SK-N-SH treated with all-trans-retinoic acid at 6 μM for 48 hours (cell line): Measurements from ENCODE around the gene USHBP1.

Source experiments
- ATAC-seq: fragments of 200-7000 bp; cut with Tn5 transposase; 3 replicates; pipeline ENCODE4 v1.9.1; 2020; ENCODE audit warnings: mild to moderate bottlenecking, moderate library complexity
- ARNTL ChIP-seq: fragments of 450-650 bp; formaldehyde crosslinking; IDR thresholded peaks from 2 replicates; pipeline ENCODE4 v1.5.0; 2020; ENCODE audit warnings: low read depth, mild to moderate bottlenecking, moderate library complexity, borderline replicate concordance
- BACH2 ChIP-seq: fragments of 250-450 bp; sonication (Bioruptor Pico); IDR thresholded peaks from 2 replicates; pipeline ENCODE4 v1.9.0; 2021; ENCODE audit warnings: mild to moderate bottlenecking, borderline replicate concordance
- CREB5 ChIP-seq: fragments of 250-450 bp; sonication (Bioruptor Pico); IDR thresholded peaks from 2 replicates; pipeline ENCODE4 v1.5.1; 2020; ENCODE audit warnings: low read depth, mild to moderate bottlenecking, moderate library complexity
- CSDC2 ChIP-seq: fragments of 250-450 bp; sonication (Bioruptor Pico); IDR thresholded peaks from 2 replicates; pipeline ENCODE4 v1.5.0; 2020; ENCODE audit warnings: mild to moderate bottlenecking, moderate library complexity
- ESRRG ChIP-seq: fragments of 250-450 bp; sonication (Bioruptor Pico); IDR thresholded peaks from 2 replicates; pipeline ENCODE4 v1.6.1; 2021; ENCODE audit warnings: mild to moderate bottlenecking
- GLIS3 ChIP-seq: fragments of 250-450 bp; sonication (Bioruptor Pico); IDR thresholded peaks from 2 replicates; pipeline ENCODE4 v1.5.0; 2020; ENCODE audit warnings: mild to moderate bottlenecking, moderate library complexity
- ISL1 ChIP-seq: fragments of 250-450 bp; sonication (Bioruptor Pico); IDR thresholded peaks from 2 replicates; pipeline ENCODE4 v2.1.2; 2022; ENCODE audit warnings: mild to moderate bottlenecking, moderate library complexity
- OSR1 ChIP-seq: fragments of 250-450 bp; sonication (Bioruptor Pico); IDR thresholded peaks from 2 replicates; pipeline ENCODE4 v1.8.0; 2022; ENCODE audit warnings: moderate library complexity, mild to moderate bottlenecking, inconsistent platforms
- PATZ1 ChIP-seq: fragments of 250-450 bp; sonication (Bioruptor Pico); IDR thresholded peaks from 2 replicates; pipeline ENCODE4 v1.8.0; 2020; ENCODE audit warnings: mild to moderate bottlenecking, moderate library complexity, borderline replicate concordance
- PPARA ChIP-seq: fragments of 250-450 bp; sonication (Bioruptor Pico); IDR thresholded peaks from 2 replicates; pipeline ENCODE4 v1.5.0; 2020; ENCODE audit warnings: mild to moderate bottlenecking, borderline replicate concordance
- RARB ChIP-seq: fragments of 250-450 bp; sonication (Bioruptor Pico); IDR thresholded peaks from 2 replicates; pipeline ENCODE4 v1.8.0; 2021; ENCODE audit warnings: mild to moderate bottlenecking, moderate library complexity
- TCF4 ChIP-seq: fragments of 250-450 bp; sonication (Bioruptor Pico); IDR thresholded peaks from 2 replicates; pipeline ENCODE4 v1.8.0; 2021; ENCODE audit warnings: mild to moderate bottlenecking, moderate library complexity, borderline replicate concordance
- TOX ChIP-seq: fragments of 250-450 bp; sonication (Bioruptor Pico); IDR thresholded peaks from 2 replicates; pipeline ENCODE4 v1.8.0; 2021; ENCODE audit warnings: mild to moderate bottlenecking, moderate library complexity, borderline replicate concordance
- TSHZ2 ChIP-seq: fragments of 250-450 bp; sonication (Bioruptor Pico); IDR thresholded peaks from 2 replicates; pipeline ENCODE4 v1.5.0; 2020; ENCODE audit warnings: mild to moderate bottlenecking, moderate library complexity
- ZC3H10 ChIP-seq: fragments of 250-450 bp; sonication (Bioruptor Pico); IDR thresholded peaks from 2 replicates; pipeline ENCODE4 v1.5.1; 2021; ENCODE audit warnings: mild to moderate bottlenecking, moderate library complexity
- ZFP3 ChIP-seq: fragments of 250-450 bp; sonication (Bioruptor Pico); IDR thresholded peaks from 2 replicates; pipeline ENCODE4 v1.5.0; 2020; ENCODE audit warnings: mild to moderate bottlenecking, moderate library complexity
- ZFP30 ChIP-seq: fragments of 450-650 bp; formaldehyde crosslinking; IDR thresholded peaks from 2 replicates; pipeline ENCODE4 v1.5.0; 2022; ENCODE audit warnings: mild to moderate bottlenecking, moderate library complexity
- ZNF565 ChIP-seq: fragments of 450-650 bp; formaldehyde crosslinking; conservative IDR thresholded peaks from 2 replicates; pipeline ENCODE4 v1.5.0; 2020; ENCODE audit warnings: low read depth, mild to moderate bottlenecking, moderate library complexity
- ZNF8 ChIP-seq: fragments of 450-650 bp; formaldehyde crosslinking; IDR thresholded peaks from 2 replicates; pipeline ENCODE4 v1.5.0; 2020; ENCODE audit warnings: mild to moderate bottlenecking, moderate library complexity
- TF ChIP-seq, protein P1 (sequence below): fragments of 250-450 bp; sonication (Bioruptor Pico); IDR thresholded peaks from 2 replicates; pipeline ENCODE4 v1.5.1; 2021; ENCODE audit warnings: mild to moderate bottlenecking, moderate library complexity

Gene USHBP1

DNA sequence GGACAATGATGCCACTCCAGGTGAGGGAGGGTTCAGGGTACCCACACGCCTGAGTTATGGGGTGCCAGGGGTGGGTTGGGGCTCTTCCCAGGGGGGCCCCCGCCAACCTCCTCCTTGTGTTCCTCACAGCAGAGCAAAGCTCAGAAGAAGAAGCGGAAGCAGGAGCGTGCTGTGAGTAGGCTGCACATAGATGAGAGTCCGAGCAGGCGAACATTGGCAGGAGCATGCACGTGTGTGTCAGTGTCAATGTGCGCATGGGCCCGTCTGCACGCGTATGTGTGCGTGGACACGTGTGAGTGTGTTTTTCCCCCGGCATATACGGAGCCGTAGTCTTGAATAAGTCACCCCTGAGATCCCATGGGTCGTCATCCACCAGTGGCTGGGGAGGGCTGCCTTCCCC, 61.8 kb downstream of the USHBP1 start:
- ATAC-seq, result no peak
- TF ChIP-seq TOX (CRISPR knock-in tag), result no peak
- no peak for TF ChIP-seq ZNF565 (CRISPR knock-in tag)
- TF ChIP-seq ESRRG, result no peak
- TF ChIP-seq ZNF8 (CRISPR knock-in tag), result no peak
- TF ChIP-seq CSDC2 (CRISPR knock-in tag), result no peak
- TF ChIP-seq, protein P1, sequence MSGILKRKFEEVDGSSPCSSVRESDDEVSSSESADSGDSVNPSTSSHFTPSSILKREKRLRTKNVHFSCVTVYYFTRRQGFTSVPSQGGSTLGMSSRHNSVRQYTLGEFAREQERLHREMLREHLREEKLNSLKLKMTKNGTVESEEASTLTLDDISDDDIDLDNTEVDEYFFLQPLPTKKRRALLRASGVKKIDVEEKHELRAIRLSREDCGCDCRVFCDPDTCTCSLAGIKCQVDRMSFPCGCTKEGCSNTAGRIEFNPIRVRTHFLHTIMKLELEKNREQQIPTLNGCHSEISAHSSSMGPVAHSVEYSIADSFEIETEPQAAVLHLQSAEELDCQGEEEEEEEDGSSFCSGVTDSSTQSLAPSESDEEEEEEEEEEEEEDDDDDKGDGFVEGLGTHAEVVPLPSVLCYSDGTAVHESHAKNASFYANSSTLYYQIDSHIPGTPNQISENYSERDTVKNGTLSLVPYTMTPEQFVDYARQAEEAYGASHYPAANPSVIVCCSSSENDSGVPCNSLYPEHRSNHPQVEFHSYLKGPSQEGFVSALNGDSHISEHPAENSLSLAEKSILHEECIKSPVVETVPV, result no peak
- TF ChIP-seq PPARA (CRISPR knock-in tag), result no peak
- no peak for TF ChIP-seq PATZ1
- no peak for TF ChIP-seq ZFP3 (CRISPR knock-in tag)
- TF ChIP-seq CREB5 (CRISPR knock-in tag), result no peak
- no peak for TF ChIP-seq TCF4 (CRISPR knock-in tag)
- no peak for TF ChIP-seq OSR1 (CRISPR knock-in tag)

DNA sequence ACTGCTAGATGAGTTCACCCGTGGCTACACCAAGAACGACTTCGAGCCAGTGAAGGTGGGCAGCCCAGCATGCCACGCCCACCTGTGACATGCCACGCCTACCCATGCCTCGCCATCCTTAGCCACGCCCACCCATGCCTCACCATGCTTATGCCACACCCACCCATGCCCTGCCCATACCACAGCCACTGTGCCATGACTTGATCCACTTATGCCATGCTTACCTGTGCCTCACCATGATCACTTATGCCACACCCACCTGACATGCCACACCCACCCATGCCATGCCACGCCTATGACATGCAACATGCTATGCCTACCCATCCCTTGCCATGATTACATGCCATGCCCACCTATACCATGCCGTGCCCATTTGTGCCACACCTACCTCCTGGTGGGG, 62.3 kb downstream of the USHBP1 start:
- ATAC-seq, result no peak
- TF ChIP-seq PATZ1 (no peak), CSDC2 (CRISPR knock-in tag) (no peak), ZFP30 (no peak), ARNTL (no peak), TOX (CRISPR knock-in tag) (no peak), TCF4 (CRISPR knock-in tag) (no peak), ZC3H10 (CRISPR knock-in tag) (no peak), TSHZ2 (no peak), OSR1 (CRISPR knock-in tag) (no peak), RARB (CRISPR knock-in tag) (no peak), ZNF8 (CRISPR knock-in tag) (no peak), BACH2 (CRISPR knock-in tag) (no peak), ZFP3 (CRISPR knock-in tag) (no peak), PPARA (CRISPR knock-in tag) (no peak), ZNF565 (CRISPR knock-in tag) (no peak), ISL1 (CRISPR knock-in tag) (no peak), CREB5 (CRISPR knock-in tag) (no peak), GLIS3 (no peak)
